Activated T-helper 17 cell treated with anti-CD3 and anti-CD28 coated beads, Interleukin-2, amount 50 U/mL, for 72 hours (primary cell): Measurements from ENCODE around the gene GRIN3A. TPM values are rescaled to one million over a fixed set of nuclear protein-coding genes. Genes with fewer than 3 reads are reported as not detected.
"Not testable (repeated sequence)": the region's sequence is repeated elsewhere in the genome, so short reads cannot be mapped to it uniquely, and the experiment has no call there.

ENCODE experiments used
- ATAC-seq: fragments of 150-1000 bp; cut with Tn5 transposase; replicated peaks from 2 replicates; pipeline ENCODE4 v1.10.0; 2021; ENCODE audit warnings: mild to moderate bottlenecking, moderate library complexity
- H3K27ac Mint-ChIP-seq: one replicate; pipeline ENCODE4 v1.8.0; 2022; ENCODE audit warnings: mixed read lengths
- H3K27me3 Mint-ChIP-seq: one replicate; pipeline ENCODE4 v1.8.0; 2022; ENCODE audit warnings: mixed read lengths
- H3K36me3 Mint-ChIP-seq: one replicate; pipeline ENCODE4 v1.8.0; 2022; ENCODE audit warnings: low read depth, mild to moderate bottlenecking, mixed read lengths
- H3K4me1 Mint-ChIP-seq: one replicate; pipeline ENCODE4 v1.8.0; 2022; ENCODE audit warnings: mixed read lengths
- H3K4me3 Mint-ChIP-seq: one replicate; pipeline ENCODE4 v1.8.0; 2022; ENCODE audit warnings: mild to moderate bottlenecking, mixed read lengths
- H3K9me3 Mint-ChIP-seq: one replicate; pipeline ENCODE4 v1.8.0; 2022; ENCODE audit warnings: mixed read lengths
- total RNA-seq, 2 donors: library from RNA; stranded (reverse); gene quantifications; one replicate each; pipeline ENCODE4 v1.2.3, GENCODE V29; 2022

Gene GRIN3A
- total RNA-seq: not detected

DNA sequence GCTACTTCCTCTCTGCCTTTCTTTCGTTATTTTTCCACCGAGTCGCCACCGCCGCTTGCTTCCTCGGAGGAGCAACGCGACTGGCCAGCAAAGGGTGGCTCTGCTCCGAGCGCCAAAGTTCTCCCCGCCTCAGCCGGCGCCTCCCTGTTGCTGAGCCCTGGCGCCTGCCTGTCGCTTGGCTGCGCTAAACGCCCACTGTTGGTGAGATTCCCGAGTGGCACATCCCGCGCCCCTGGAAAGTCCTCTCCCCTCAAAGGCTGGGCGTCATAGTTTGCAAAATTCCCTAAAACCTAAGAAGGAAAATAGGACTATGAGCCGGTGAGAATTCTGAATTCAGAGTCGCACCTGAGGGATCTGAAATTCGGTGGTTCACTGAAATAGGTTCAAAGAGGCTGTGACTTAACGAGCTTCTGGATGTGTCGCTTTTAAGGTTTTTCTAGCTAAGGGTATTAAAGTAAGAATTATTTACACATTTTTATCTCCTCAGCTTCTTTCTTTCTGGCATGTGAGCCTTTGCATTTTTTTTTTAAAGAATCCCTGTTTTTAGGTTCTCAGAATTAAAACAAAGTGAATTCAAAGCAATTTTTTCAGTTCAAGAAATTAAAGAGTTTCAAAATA, at the start of gene GRIN3A:
Gene GRIN3A, minus strand, starts transcription at position 82 of the 618 bp plus-strand sequence. CDS start 668 bp downstream, outside the sequence.
- Mint-ChIP-seq H3K4me1 (no peaks in the 10 kb centered on the region), H3K36me3 (no peaks in the 10 kb centered on the region), H3K27me3 (peaks cover 36% of the 10 kb centered on the region), H3K4me3 (peak within 1 kb of the TSS; percentile 24), H3K9me3 (no peaks in the 10 kb centered on the region), H3K27ac (no peak within 1 kb of the TSS)
- no peak for ATAC-seq

- Mint-ChIP-seq H3K27me3 (peaks cover 7% of the 10 kb centered on the region), H3K4me1 (no peaks in the 10 kb centered on the region), H3K4me3 (no peak overlapping the region), H3K27ac (no peak overlapping the region), H3K9me3 (no peaks in the 10 kb centered on the region), H3K36me3 (no peaks in the 10 kb centered on the region)
- ATAC-seq: no peak
Observed at GRCh38 chr9:101787891-101788290, 49.4 kb upstream of the GRIN3A start.

DNA sequence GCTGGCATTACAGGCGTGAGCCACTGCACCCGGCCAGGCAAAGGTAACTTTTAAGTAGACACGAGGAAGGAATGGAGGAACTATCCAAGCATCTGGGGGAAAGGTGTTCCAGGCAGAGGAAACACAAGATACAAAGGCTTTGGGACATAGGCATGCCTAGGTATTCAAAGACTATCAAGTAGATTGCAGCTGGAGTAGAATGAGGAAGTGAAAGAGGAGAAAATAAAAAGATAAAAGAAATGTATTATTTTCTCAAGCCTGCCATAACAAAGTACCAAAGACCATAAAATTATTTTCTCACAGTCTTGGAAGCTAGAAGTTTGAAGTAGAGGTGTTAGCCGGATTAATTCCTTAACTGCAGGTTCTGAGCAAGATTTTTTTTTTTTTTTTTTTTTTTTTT, 39.9 kb upstream of the GRIN3A start:
- Mint-ChIP-seq H3K4me3 (no peak overlapping the region), H3K9me3 (no peaks in the 10 kb centered on the region), H3K4me1 (no peaks in the 10 kb centered on the region), H3K27me3 (peaks cover 4% of the 10 kb centered on the region), H3K36me3 (no peaks in the 10 kb centered on the region), H3K27ac (no peak overlapping the region)
- ATAC-seq: no peak

DNA sequence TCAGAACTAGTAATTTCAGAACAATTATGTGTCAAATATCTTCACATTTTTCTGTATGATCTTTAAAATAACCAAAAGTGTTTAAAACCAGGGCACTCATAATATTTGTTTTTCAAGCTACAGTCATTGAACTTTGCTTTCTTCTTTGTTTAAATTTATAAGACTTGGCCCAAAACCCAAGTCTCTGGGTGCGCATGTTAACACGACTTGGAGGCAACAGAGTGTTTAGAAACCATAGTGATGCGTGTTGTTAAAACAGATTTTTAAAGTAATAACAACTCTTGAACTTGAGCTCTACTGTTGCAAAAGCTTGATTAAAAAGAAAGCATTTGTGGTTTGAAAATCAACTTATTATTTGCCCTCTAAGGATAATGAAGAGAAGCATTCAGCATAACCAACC, 26.0 kb upstream of the GRIN3A start:
- no peaks in the 10 kb centered on the region for H3K4me1 Mint-ChIP-seq
- no peak for ATAC-seq
- H3K36me3 Mint-ChIP-seq: no peaks in the 10 kb centered on the region
- H3K27ac Mint-ChIP-seq: no peak overlapping the region
- peaks cover 7% of the 10 kb centered on the region for H3K9me3 Mint-ChIP-seq
- peaks cover 4% of the 10 kb centered on the region for H3K27me3 Mint-ChIP-seq
- no peak overlapping the region for H3K4me3 Mint-ChIP-seq

- Mint-ChIP-seq H3K4me3 (no peak overlapping the region), H3K27ac (no peak overlapping the region), H3K27me3 (peaks cover 2% of the 10 kb centered on the region), H3K9me3 (peaks cover 3% of the 10 kb centered on the region), H3K36me3 (no peaks in the 10 kb centered on the region), H3K4me1 (no peaks in the 10 kb centered on the region)
- ATAC-seq: no peak
Observed at GRCh38 chr9:101758304-101758930, 20.0 kb upstream of the GRIN3A start.

GRCh38 chr9:101753716-101754115, 15.3 kb upstream of the GRIN3A start:
- Mint-ChIP-seq H3K27me3 (no peaks in the 10 kb centered on the region), H3K36me3 (no peaks in the 10 kb centered on the region), H3K9me3 (no peaks in the 10 kb centered on the region), H3K27ac (no peak overlapping the region), H3K4me3 (no peak overlapping the region), H3K4me1 (no peaks in the 10 kb centered on the region)
- no peak for ATAC-seq

DNA sequence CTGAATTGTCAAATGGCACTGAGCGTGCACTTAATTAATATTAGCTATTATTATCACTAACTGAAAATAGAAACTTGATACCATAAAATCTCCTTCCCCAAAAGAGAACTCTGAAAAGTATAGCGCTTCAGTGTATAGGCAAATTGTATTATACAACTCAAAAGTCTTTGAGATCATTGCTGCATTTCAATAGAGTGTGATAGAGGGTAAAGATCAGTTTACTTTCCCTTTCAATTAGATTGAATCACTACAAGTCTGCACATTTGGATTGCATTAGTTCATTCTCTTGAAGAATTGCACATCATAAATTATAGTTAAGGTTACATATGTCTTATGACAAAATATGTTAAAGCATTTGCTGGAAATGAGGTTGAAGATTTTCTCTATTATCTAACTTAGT, 13.4 kb upstream of the GRIN3A start:
- H3K4me1 Mint-ChIP-seq: no peaks in the 10 kb centered on the region
- H3K27me3 Mint-ChIP-seq: no peaks in the 10 kb centered on the region
- H3K36me3 Mint-ChIP-seq: no peaks in the 10 kb centered on the region
- H3K27ac Mint-ChIP-seq: no peak overlapping the region
- no peak for ATAC-seq
- H3K9me3 Mint-ChIP-seq: no peaks in the 10 kb centered on the region
- H3K4me3 Mint-ChIP-seq: no peak overlapping the region

- ATAC-seq: no peak
- H3K4me1 Mint-ChIP-seq: no peaks in the 10 kb centered on the region
- no peak overlapping the region for H3K4me3 Mint-ChIP-seq
- no peaks in the 10 kb centered on the region for H3K36me3 Mint-ChIP-seq
- no peaks in the 10 kb centered on the region for H3K9me3 Mint-ChIP-seq
- peaks cover 36% of the 10 kb centered on the region for H3K27me3 Mint-ChIP-seq
- H3K27ac Mint-ChIP-seq: no peak overlapping the region
Observed at GRCh38 chr9:101739311-101739710, 864 bp upstream of the GRIN3A start.

- no peaks in the 10 kb centered on the region for H3K36me3 Mint-ChIP-seq
- H3K4me1 Mint-ChIP-seq: no peaks in the 10 kb centered on the region
- no peak overlapping the region for H3K27ac Mint-ChIP-seq
- no peaks in the 10 kb centered on the region for H3K9me3 Mint-ChIP-seq
- no peak for ATAC-seq
- H3K4me3 Mint-ChIP-seq: peak overlapping the region; percentile 24
- H3K27me3 Mint-ChIP-seq: peaks cover 36% of the 10 kb centered on the region
Observed at GRCh38 chr9:101737705-101738565, 512 bp downstream of the GRIN3A start.

DNA sequence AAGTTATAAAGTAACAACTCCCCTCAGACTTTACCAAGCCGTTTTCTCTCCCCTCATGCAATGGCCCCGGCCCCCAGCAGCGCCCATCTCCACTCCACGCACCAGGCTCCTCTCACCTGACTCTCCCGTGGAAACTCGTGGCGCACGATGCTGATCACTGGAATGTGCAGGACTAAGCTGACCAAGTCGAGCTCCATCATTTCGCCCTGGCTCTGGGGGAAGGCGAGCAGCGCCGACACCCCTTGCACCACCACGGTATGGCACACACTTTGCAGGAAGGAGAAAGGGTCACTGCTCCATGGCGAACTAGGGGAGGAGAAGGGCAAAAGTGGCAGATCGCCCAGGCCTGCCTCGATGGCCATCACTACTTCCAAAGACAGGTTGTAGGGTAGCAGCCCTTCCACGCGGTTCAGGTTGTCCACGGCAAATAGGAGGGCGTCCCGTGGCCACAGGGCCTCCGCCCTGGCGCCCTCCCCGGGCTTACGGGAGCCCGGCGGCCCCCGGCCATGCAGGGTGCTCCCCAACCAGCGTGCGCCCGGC, 1.2 kb downstream of the GRIN3A start:
- Mint-ChIP-seq H3K27ac (no peak overlapping the region), H3K4me1 (no peaks in the 10 kb centered on the region), H3K27me3 (peaks cover 36% of the 10 kb centered on the region), H3K4me3 (no peak overlapping the region), H3K9me3 (no peaks in the 10 kb centered on the region), H3K36me3 (no peaks in the 10 kb centered on the region)
- no peak for ATAC-seq

- Mint-ChIP-seq H3K9me3 (no peaks in the 10 kb centered on the region), H3K4me1 (no peaks in the 10 kb centered on the region), H3K36me3 (no peaks in the 10 kb centered on the region), H3K27ac (no peak overlapping the region), H3K4me3 (no peak overlapping the region), H3K27me3 (peaks cover 36% of the 10 kb centered on the region)
- ATAC-seq: no peak
Observed at GRCh38 chr9:101736717-101737116, 1.7 kb downstream of the GRIN3A start.

DNA sequence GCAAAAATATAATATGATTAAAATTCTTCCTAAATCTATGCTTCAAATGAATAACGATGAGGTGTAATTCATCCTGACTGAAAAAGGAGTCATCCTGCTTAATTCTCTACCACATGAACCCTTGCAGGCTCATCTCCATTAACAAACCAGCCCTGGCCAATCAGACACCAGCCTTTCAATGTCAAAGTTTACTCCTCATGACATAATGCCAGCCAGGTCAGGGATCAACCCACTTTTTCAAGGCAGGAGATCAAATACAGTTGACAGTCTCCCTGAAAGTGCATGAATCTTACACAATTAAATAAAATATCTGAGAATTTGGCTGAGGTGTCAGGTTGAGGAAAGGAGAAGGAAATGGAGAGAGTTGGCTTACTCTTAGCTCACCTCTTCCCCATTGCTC, 7.0 kb downstream of the GRIN3A start:
- no peak overlapping the region for H3K4me3 Mint-ChIP-seq
- no peaks in the 10 kb centered on the region for H3K36me3 Mint-ChIP-seq
- no peaks in the 10 kb centered on the region for H3K4me1 Mint-ChIP-seq
- H3K9me3 Mint-ChIP-seq: no peaks in the 10 kb centered on the region
- ATAC-seq: no peak
- H3K27ac Mint-ChIP-seq: no peak overlapping the region
- H3K27me3 Mint-ChIP-seq: peaks cover 11% of the 10 kb centered on the region

DNA sequence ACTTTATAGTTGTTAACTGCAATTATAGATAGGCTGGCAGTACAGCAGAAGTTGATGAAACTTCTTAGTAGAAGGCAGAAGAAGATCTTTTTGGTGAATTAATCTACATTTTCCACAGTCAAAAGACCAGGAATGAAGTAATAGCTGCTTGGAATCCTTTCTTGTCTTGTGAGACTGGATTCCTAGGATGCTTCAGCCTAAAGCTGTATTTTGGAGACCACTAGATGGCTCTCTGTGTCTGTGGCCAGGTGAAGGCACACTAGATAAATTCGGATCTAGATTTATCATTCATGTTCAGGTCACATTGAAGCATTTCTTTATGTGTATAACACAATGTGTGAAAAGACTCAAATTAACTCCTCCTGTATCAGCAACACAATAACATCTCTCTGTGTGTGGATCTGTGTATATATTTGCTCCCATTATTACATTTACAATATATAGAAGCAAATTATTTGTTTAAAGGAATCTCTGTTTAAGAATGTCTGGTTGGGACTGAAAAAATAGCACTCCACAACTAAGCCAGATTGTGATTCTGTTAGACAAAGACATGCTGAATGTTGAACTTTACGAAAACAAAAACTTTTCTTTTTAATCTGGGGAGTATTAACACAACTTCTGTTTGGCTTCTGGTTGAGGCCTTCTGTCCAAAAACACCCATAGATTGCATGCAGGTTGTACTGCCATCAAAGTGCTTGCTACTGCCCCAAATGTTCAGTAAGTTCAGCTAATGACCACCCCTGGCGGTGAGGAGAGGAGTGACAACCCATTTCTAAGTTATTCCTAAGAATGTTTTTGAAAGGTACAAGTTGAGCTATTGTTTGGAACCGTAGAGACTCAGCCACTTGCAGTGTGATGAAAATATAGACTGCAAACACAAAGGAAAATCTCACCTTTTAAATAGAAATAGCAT, 10.6 kb downstream of the GRIN3A start:
- ATAC-seq: no peak
- no peak overlapping the region for H3K27ac Mint-ChIP-seq
- no peaks in the 10 kb centered on the region for H3K4me1 Mint-ChIP-seq
- no peak overlapping the region for H3K4me3 Mint-ChIP-seq
- no peaks in the 10 kb centered on the region for H3K36me3 Mint-ChIP-seq
- peaks cover 7% of the 10 kb centered on the region for H3K27me3 Mint-ChIP-seq
- no peaks in the 10 kb centered on the region for H3K9me3 Mint-ChIP-seq

DNA sequence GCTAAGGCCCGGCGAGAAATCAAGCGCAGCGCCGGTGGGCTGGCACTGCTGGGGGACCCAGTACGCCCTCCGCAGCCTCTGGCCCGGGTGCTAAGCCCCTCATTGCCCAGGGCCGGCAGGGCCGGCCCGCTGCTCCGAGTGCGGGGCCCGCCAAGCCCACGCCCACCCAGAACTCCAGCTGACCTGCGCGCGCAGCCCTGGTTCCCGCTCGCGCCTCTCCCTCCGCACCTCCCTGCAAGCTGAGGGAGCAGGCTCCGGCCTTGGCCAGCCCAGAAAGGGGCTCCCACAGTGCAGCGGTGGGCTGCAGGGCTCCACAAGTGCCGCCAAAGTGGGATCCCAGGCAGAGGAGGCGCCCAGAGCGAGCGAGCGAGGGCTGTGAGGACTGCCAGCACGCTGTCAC, 14.2 kb downstream of the GRIN3A start:
- H3K9me3 Mint-ChIP-seq: not testable (repeated sequence)

More for the DNA sequence above, 14.2 kb downstream of the GRIN3A start:
- H3K27me3 Mint-ChIP-seq, H3K4me3 Mint-ChIP-seq, H3K4me1 Mint-ChIP-seq, ATAC-seq, H3K27ac Mint-ChIP-seq, H3K36me3 Mint-ChIP-seq: not testable (repeated sequence)
